Lower leg skin (tissue), 4 donors: ENCODE measurements around the gene HOGA1. TPM values are rescaled to one million over a fixed set of nuclear protein-coding genes. Genes with fewer than 3 reads are reported as not detected.

Experiments
- DNase-seq, 2 donors: peaks; one replicate each; pipeline ENCODE4 v3.0.0-alpha.2; 2019; ENCODE audit warnings: low spot score in 2 of 2
- H3K4me3 ChIP-seq: fragments of 200-600 bp; sonication (generic); 2 replicates; pipeline ENCODE4 v1.5.1; 2017; ENCODE audit warnings: mild to moderate bottlenecking, low read depth; ENCODE audit not compliant: poor library complexity, severe bottlenecking
- POLR2A ChIP-seq, 2 donors: fragments of 450-650 bp; IDR thresholded peaks; one replicate each; pipeline ENCODE4 v1.6.1; 2016 to 2017; ENCODE audit warnings: antibody characterized with exemption in 2 of 2, mild to moderate bottlenecking in 1 of 2, moderate library complexity in 1 of 2
- WGBS, 2 donors: methylation state at CpG; one replicate each; pipeline ENCODE4 v1.1.5; 2018; 5-methylcytosine and 5-hydroxymethylcytosine counted together
- intact Hi-C: fragments of 100-400 bp; cut with DNase I; formaldehyde crosslinking; loops from one replicate; pipeline ENCODE4 v1.15.0; 2023; ENCODE audit warnings: low total_unique reads
- total RNA-seq, 4 donors: library from RNA; depleted of rRNA; stranded (reverse); fragments of >200 nt; gene quantifications; one replicate each; pipeline ENCODE4 v1.1.0, GENCODE V29; 2016
- TF ChIP-seq, protein P1 (sequence below), 3 donors: fragments of 450-650 bp; IDR thresholded peaks; one replicate each; pipeline ENCODE4 v1.5.1; 2016; ENCODE audit warnings: antibody characterized with exemption in 3 of 3, mild to moderate bottlenecking in 3 of 3, moderate library complexity in 2 of 3

Gene HOGA1
- total RNA-seq, 4 donors from 2014 or later: 1.3 to 3.6 (median 2.1) TPM

- TF ChIP-seq POLR2A (IDR thresholded peaks at IDR 0.05): no peak
- TF ChIP-seq, protein P1, sequence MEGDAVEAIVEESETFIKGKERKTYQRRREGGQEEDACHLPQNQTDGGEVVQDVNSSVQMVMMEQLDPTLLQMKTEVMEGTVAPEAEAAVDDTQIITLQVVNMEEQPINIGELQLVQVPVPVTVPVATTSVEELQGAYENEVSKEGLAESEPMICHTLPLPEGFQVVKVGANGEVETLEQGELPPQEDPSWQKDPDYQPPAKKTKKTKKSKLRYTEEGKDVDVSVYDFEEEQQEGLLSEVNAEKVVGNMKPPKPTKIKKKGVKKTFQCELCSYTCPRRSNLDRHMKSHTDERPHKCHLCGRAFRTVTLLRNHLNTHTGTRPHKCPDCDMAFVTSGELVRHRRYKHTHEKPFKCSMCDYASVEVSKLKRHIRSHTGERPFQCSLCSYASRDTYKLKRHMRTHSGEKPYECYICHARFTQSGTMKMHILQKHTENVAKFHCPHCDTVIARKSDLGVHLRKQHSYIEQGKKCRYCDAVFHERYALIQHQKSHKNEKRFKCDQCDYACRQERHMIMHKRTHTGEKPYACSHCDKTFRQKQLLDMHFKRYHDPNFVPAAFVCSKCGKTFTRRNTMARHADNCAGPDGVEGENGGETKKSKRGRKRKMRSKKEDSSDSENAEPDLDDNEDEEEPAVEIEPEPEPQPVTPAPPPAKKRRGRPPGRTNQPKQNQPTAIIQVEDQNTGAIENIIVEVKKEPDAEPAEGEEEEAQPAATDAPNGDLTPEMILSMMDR (IDR thresholded peaks at IDR 0.05): no peak
- DNase-seq: no peak
- no peak overlapping the region for H3K4me3 ChIP-seq
- intact Hi-C loops: no loop called here
- WGBS, 2 donors: 77 to 79% methylated on average over 6 of the region's 6 CpGs
These were observed 15.1 kb downstream of the HOGA1 start for GRCh38 chr10:97599272-97599619.

DNA sequence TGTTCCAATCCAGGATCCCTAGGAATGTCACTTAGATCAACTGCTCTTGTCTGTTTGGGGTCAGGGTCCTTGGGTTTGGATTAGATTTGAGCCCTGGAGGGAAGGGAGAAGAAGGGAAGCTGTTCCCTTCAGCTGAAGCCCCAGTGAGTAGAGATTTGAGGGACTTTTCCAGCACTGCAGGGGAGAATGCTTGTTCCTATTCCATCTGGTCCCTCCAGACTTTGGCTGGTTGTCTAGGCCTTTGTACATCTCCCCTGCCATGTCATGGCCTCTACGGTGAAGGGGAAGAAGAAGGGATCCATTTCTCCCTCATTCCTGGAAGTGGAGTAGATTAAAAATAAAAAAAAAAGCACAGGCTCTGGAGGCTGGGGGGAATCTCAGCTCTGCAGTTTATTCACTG is 16.4 kb downstream of the HOGA1 start:
- intact Hi-C loops: no loop called here
- TF ChIP-seq, protein P1 (IDR thresholded peaks at IDR 0.05): no peak
- no peak for TF ChIP-seq POLR2A (IDR thresholded peaks at IDR 0.05)
- WGBS, 2 donors: 89 to 90% methylated on average over 1 of the region's 1 CpG
- H3K4me3 ChIP-seq: no peak overlapping the region
- DNase-seq: no peak

GRCh38 chr10:97601268-97602215 is 17.4 kb downstream of the HOGA1 start:
- TF ChIP-seq, protein P1 (IDR thresholded peaks at IDR 0.05): no peak
- no peak for TF ChIP-seq POLR2A (IDR thresholded peaks at IDR 0.05)
- intact Hi-C loops: no loop called here
- DNase-seq: no peak
- no peak overlapping the region for H3K4me3 ChIP-seq
- 65 to 66% methylated on average over 19 to 20 of the region's 21 CpGs for WGBS, 2 donors

DNA sequence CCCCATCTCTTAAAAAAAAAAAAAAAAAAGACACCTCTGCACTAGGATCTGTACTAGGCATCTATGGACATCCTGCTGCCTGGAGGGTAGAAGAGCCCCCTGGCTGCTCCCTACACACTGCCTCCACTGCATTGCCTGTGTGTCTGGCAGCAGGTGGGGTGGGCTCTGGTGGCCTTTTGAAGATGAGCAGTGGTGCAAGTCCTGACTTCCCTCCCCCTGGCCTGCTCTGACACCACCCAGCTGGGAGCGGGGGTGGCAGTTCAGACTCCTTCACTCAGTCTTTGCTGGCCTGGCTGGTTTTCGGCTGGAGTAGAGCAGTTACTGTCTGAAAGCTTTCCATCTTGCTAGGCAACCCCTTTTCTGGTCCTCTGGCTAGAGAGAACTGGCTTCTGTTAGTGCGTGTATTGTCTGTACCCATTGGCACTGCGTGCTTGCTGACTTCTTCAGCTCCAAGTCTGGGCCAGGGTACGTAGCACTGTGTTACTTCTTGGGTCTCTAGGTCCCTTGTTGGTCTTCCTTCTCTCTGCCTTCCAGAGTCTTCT is 23.0 kb downstream of the HOGA1 start:
- intact Hi-C loops: loop anchor here (5.0 kb wide), 1 partner anchor 970 kb away; no protein-coding TSS in a partner anchor
- no peak for DNase-seq
- no peak overlapping the region for H3K4me3 ChIP-seq
- TF ChIP-seq, protein P1 (IDR thresholded peaks at IDR 0.05): no peak
- WGBS, 2 donors: 82 to 86% methylated on average over 5 of the region's 5 CpGs

DNA sequence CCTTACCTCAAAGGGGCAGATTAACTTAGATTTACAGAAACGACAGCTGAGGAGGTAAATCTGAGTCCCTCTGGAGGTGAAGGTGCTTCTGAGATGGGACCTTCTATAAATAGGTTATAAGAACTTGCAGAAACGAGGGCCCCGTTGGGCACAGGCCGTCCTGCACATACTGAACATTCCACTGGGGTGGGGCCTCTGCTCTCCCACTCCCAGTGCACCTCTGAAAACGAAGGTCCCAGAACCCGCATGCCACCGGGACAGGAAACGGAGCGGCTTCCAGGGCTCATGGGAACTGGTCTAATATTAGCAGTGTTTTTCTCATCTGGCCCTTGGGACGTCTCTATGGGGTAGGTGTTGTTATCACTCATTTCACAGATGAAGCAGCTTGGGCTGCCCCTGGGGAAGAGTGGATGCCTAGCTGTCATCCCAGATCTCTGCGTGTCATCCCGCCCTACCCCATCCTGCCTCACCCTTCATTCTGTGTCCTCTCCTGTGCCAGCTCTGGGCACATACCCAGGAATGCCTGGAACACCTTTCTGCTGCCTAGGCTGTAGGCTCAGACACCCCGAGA is 24.9 kb downstream of the HOGA1 start:
- no peak overlapping the region for H3K4me3 ChIP-seq
- peak; percentile 42 to 91 for DNase-seq
- intact Hi-C loops: loop anchor here (5.0 kb wide), 1 partner anchor 972 kb away; no protein-coding TSS in a partner anchor
- 53 to 55% methylated on average over 13 of the region's 13 CpGs for WGBS, 2 donors
- TF ChIP-seq POLR2A (IDR thresholded peaks at IDR 0.05): no peak
- TF ChIP-seq, protein P1 (IDR thresholded peaks at IDR 0.05): no peak
